K562 (cell line): ENCODE results near the gene SPI1. TPM values are rescaled to one million over a fixed set of nuclear protein-coding genes. Genes with fewer than 3 reads are reported as not detected.
A peak's percentile ranks its signal among the peaks of the same experiment; 100 is the strongest.

ENCODE experiments used
- ATAC-seq: fragments of 200-7000 bp; cut with Tn5 transposase; 3 replicates; pipeline ENCODE4 v1.9.1; 2020; ENCODE audit warnings: moderate library complexity
- BruUV-seq: library from RNA; stranded (reverse); fragments of 400-500 nt; replicated peaks from 2 replicates; lab custom pipeline; 2021; lab: Mats Ljungman, UMichigan
- CTCF ChIA-PET: fragments of 300-600 bp; formaldehyde crosslinking; extraction: SDS; loops from one replicate; lab custom pipeline; 2021; ENCODE audit warnings: low intra/inter-chr PET ratio; lab: Yijun Ruan, JAX
- POLR2A ChIA-PET: fragments of 300-600, 350-650 bp; sonication (Branson Sonifier 250); formaldehyde crosslinking; extraction: SDS; loops from one replicate; lab custom pipeline; 2021; ENCODE audit warnings: antibody characterized with exemption, inconsistent platforms; lab: Yijun Ruan, JAX
- DNase-seq, 4 experiments: peaks; one replicate each; pipeline versions ENCODE4 v3.0.0 to v3.0.0-alpha.2; 2011 to 2018; ENCODE audit warnings: low spot score in 3 of 4, mixed read lengths in 3 of 4; ENCODE audit errors: extremely low read depth in 1 of 4
- FAIRE-seq: peaks from 2 replicates; lab custom pipeline; 2011; peaks lifted over from hg19 to GRCh38; lab: Jason Lieb, UNC
- H2AFZ ChIP-seq: 2 replicates; pipeline ENCODE4 v1.6.0; 2011; ENCODE audit warnings: low read depth, low read length, control low read depth, inconsistent platforms
- H3K27ac ChIP-seq: fragments of 200-600 bp; 3 replicates; pipeline ENCODE4 v1.8.0; 2011; ENCODE audit warnings: low read depth, mild to moderate bottlenecking, control low read depth, inconsistent platforms, low read length, moderate library complexity, mixed read lengths; ENCODE audit errors: extremely low read depth
- H3K27me3 ChIP-seq, 2 experiments: fragments of 300-600 bp in 1 of 2; 2 replicates in 1 of 2; 3 replicates in 1 of 2; pipeline versions ENCODE4 v1.6.0 to v1.8.0; 2011; ENCODE audit warnings: inconsistent platforms in 2 of 2, low read length in 2 of 2, mild to moderate bottlenecking in 1 of 2, mixed read lengths in 1 of 2, moderate library complexity in 1 of 2; ENCODE audit not compliant: control insufficient read depth in 2 of 2, insufficient read depth in 2 of 2
- H3K36me3 ChIP-seq: fragments of 300-600 bp; 3 replicates; pipeline ENCODE4 v1.8.0; 2011; ENCODE audit warnings: mild to moderate bottlenecking, low read length, inconsistent platforms; ENCODE audit not compliant: control insufficient read depth, insufficient read depth
- H3K4me1 ChIP-seq, 2 experiments: fragments of 200-600 bp in 1 of 2; replicated peaks in 1 of 2; 2 replicates in 1 of 2; 3 replicates in 1 of 2; pipeline versions ENCODE4 v1.5.1 to v1.8.0; 2011; ENCODE audit warnings: inconsistent platforms in 2 of 2, low read length in 2 of 2, mild to moderate bottlenecking in 1 of 2, mixed read lengths in 1 of 2, moderate library complexity in 1 of 2; ENCODE audit not compliant: control insufficient read depth in 2 of 2, insufficient read depth in 2 of 2
- H3K4me2 ChIP-seq: 2 replicates; pipeline ENCODE4 v1.6.1; 2011; ENCODE audit warnings: low read length, control low read depth, inconsistent platforms, mixed read lengths; ENCODE audit not compliant: insufficient read depth
- H3K4me3 ChIP-seq: fragments of 200-600 bp; sonication (generic), shearing (Covaris generic); 2 replicates; pipeline ENCODE4 v1.5.1; 2016; ENCODE audit warnings: control low read depth, inconsistent platforms
- H3K79me2 ChIP-seq: fragments of 200-600 bp; 3 replicates; pipeline ENCODE4 v1.8.0; 2011; ENCODE audit warnings: low read length, inconsistent platforms; ENCODE audit not compliant: control insufficient read depth, insufficient read depth
- H3K9ac ChIP-seq, 2 experiments: 2 replicates each; pipeline versions ENCODE4 v1.6.0 to v1.6.1; 2011; ENCODE audit warnings: low read depth in 2 of 2, low read length in 2 of 2, control low read depth in 1 of 2, inconsistent platforms in 1 of 2, mild to moderate bottlenecking in 1 of 2, mixed read lengths in 1 of 2; ENCODE audit not compliant: insufficient read depth in 1 of 2
- H3K9me1 ChIP-seq: one replicate; pipeline ENCODE4 v1.6.0; 2011; ENCODE audit warnings: inconsistent platforms, mild to moderate bottlenecking, low read length, moderate library complexity; ENCODE audit not compliant: control insufficient read depth, insufficient read depth
- H3K9me3 ChIP-seq: replicated peaks from 2 replicates; pipeline ENCODE4 v1.5.1; 2011; ENCODE audit warnings: low read depth, low read length, inconsistent platforms; ENCODE audit not compliant: control insufficient read depth, insufficient read depth
- H4K20me1 ChIP-seq: replicated peaks from 2 replicates; pipeline ENCODE4 v1.6.1; 2011; ENCODE audit warnings: low read length, inconsistent platforms, mixed read lengths; ENCODE audit not compliant: control insufficient read depth, insufficient read depth
- ELF1 ChIP-seq: fragments of 200-800 bp; sonication (Bioruptor generic); IDR thresholded peaks from 2 replicates; pipeline ENCODE4 v1.6.1; 2016; ENCODE audit warnings: missing genetic modification characterization, missing compliant biosample characterization
- GABPB2 ChIP-seq: fragments of 250-450 bp; sonication (Bioruptor Pico); conservative IDR thresholded peaks from 2 replicates; pipeline ENCODE4 v1.5.1; 2021; ENCODE audit warnings: mild to moderate bottlenecking
- ILK ChIP-seq: fragments of 450-650 bp; IDR thresholded peaks from 2 replicates; pipeline ENCODE4 v1.6.1; 2016; ENCODE audit warnings: missing genetic modification characterization, low read depth, mild to moderate bottlenecking, missing compliant biosample characterization, moderate library complexity, borderline replicate concordance
- PHF21A ChIP-seq: fragments of 450-650 bp; IDR thresholded peaks from 2 replicates; pipeline ENCODE4 v1.6.1; 2017; ENCODE audit warnings: low read depth, borderline replicate concordance
- POLR2A ChIP-seq: fragments of 450-650 bp; conservative IDR thresholded peaks from 2 replicates; pipeline ENCODE4 v1.6.1; 2016
- POLR2G ChIP-seq: fragments of 200-400 bp; formaldehyde crosslinking; IDR thresholded peaks from 2 replicates; pipeline ENCODE4 v1.6.1; 2017; ENCODE audit warnings: low read depth, mild to moderate bottlenecking, antibody characterized with exemption, low read length, moderate library complexity
- ZBTB17 ChIP-seq: fragments of 450-650 bp; formaldehyde crosslinking; IDR thresholded peaks from 2 replicates; pipeline ENCODE4 v1.4.0; 2020; ENCODE audit warnings: mild to moderate bottlenecking
- WGBS: fragments of 100-300 bp; shearing (Covaris generic); methylation state at CpG from one replicate; pipeline ENCODE4 v1.1.6; 2016; ENCODE audit warnings: low coverage, mixed read lengths; ENCODE audit not compliant: insufficient coverage; ENCODE audit errors: missing lambda C conversion rate; 5-methylcytosine and 5-hydroxymethylcytosine counted together
- in situ Hi-C: fragments of 300-500 bp; cut with MboI; formaldehyde crosslinking; loops from 4 replicates; pipeline ENCODE4 v1.15.0; 2018; ENCODE audit warnings: inconsistent platforms, mixed read lengths
- intact Hi-C: fragments of 100-400 bp; cut with micrococcal nuclease; formaldehyde crosslinking; loops from 2 replicates; pipeline ENCODE4 v1.14.2; 2022
- polyA plus RNA-seq, 8 experiments: library from polyadenylated mRNA; depleted of rRNA in 4 of 8; stranded (reverse) in 5 of 8; unstranded in 3 of 8; fragments of >200 nt; fragmentation: Nextera tagmentation in 2 of 8; fragmentation: Illumina TruSeq in 1 of 8; extraction: Ambion mirVana in 2 of 8; extraction: Trizol in 1 of 8; gene quantifications; 2 replicates each; pipeline versions ENCODE4 v1.2.1 to v1.2.3, GENCODE V29; 2011 to 2014; ENCODE audit warnings: inconsistent platforms in 1 of 8, missing spikeins in 1 of 8
- total RNA-seq, 7 experiments: library from RNA; depleted of rRNA in 6 of 7; stranded (reverse); fragments of >200 nt in 6 of 7; fragmentation: Illumina TruSeq in 2 of 7; extraction: Trizol in 2 of 7; gene quantifications; 2 replicates each; pipeline versions ENCODE4 v1.2.1 to v1.2.3, GENCODE V29; 2011 to 2021; ENCODE audit warnings: low replicate concordance in 1 of 7

The SPI1 gene
- total and polyA plus RNA-seq, 9 of the 15 experiments (the other 6 are each of a cell fraction or from before 2014, with no cell fraction given), result 0.10 to 33.7 (median 10.3) TPM

GRCh38 chr11:47417712-47418111 lies 39.4 kb upstream of the SPI1 start:
- no peaks in the 10 kb centered on the region for H3K27me3 ChIP-seq
- peaks cover 0 to 43% of the 10 kb centered on the region in 2 experiments; a peak in 2 of 5 replicates for H3K4me1 ChIP-seq
- no peak overlapping the region for H3K4me2 ChIP-seq
- POLR2A ChIA-PET, result interaction anchor here (0.6 to 2.1 kb wide), 8 partner anchors 9 to 160 kb away, joined by 3 to 16 read pairs (median 3); partner anchors contain the start of genes NR1H3, PSMC3 and SLC39A13
- H3K9me1 ChIP-seq, result peaks cover 10% of the 10 kb centered on the region
- CTCF ChIA-PET, result no interaction called here
- FAIRE-seq (no peak), ATAC-seq (peak; percentile 1; the same call in 1 of the 3 replicates), DNase-seq (no peak)
- no peak overlapping the region for H3K4me3 ChIP-seq
- WGBS, result 93% methylated on average over 5 of the region's 6 CpGs
- H2AFZ ChIP-seq, result no peak overlapping the region
- H3K36me3 ChIP-seq, result peaks cover 50% of the 10 kb centered on the region
- in situ Hi-C loops (no loop called here), intact Hi-C loops (no loop called here)
- H3K9me3 ChIP-seq, result no peaks in the 10 kb centered on the region
- TF ChIP-seq POLR2G (peak; percentile 64), ELF1 (tag) (no peak), POLR2A (peak; percentile 31; the same call in 1 of the 2 replicates), GABPB2 (CRISPR knock-in tag) (no peak), ZBTB17 (CRISPR knock-in tag) (no peak), PHF21A (no peak), ILK (tag) (no peak)
- H3K9ac ChIP-seq, result 0 out of 4 replicates have a peak overlapping the region, but pooled peaks of 1 of the 2 experiments have one; percentile 48
- BruUV-seq, result no TSS peak
- H3K79me2 ChIP-seq, result no peaks in the 10 kb centered on the region
- H3K27ac ChIP-seq, result no peak overlapping the region
- H4K20me1 ChIP-seq, result peaks cover 9% of the 10 kb centered on the region; the same call in 1 of the 2 replicates
